Heart right ventricle (tissue), 16 donors: ENCODE measurements around the gene KCNA10. TPM values are rescaled to one million over a fixed set of nuclear protein-coding genes. Genes with fewer than 3 reads are reported as not detected.

ENCODE experiments used
- ATAC-seq, 8 donors: fragments of 200-7000 bp; cut with Tn5 transposase; one replicate each; pipeline ENCODE4 v1.9.1; 2020; ENCODE audit warnings: mild to moderate bottlenecking in 8 of 8, moderate library complexity in 8 of 8, moderate number of reproducible peaks in 1 of 8
- DNase-seq, 2 donors: peaks; one replicate each; pipeline ENCODE4 v3.0.0-alpha.2; 2020
- H3K27ac ChIP-seq, 10 donors: fragments of 200-600 bp; sonication (generic) in 2 of 10; one replicate each; pipeline versions ENCODE4 v1.5.0 to v1.8.0; 2020 to 2022; ENCODE audit warnings: mild to moderate bottlenecking in 3 of 10
- H3K27me3 ChIP-seq, 7 donors: fragments of 200-600 bp; one replicate each; pipeline ENCODE4 v1.8.0; 2021 to 2022; ENCODE audit warnings: mild to moderate bottlenecking in 2 of 7
- H3K36me3 ChIP-seq, 9 donors: fragments of 200-600 bp; sonication (generic) in 1 of 9; one replicate each; pipeline versions ENCODE4 v1.5.0 to v1.8.0; 2020 to 2022; ENCODE audit warnings: mild to moderate bottlenecking in 2 of 9
- H3K4me1 ChIP-seq, 9 donors: fragments of 200-600 bp; sonication (generic) in 1 of 9; one replicate each; pipeline versions ENCODE4 v1.5.0 to v1.8.0; 2020 to 2022; ENCODE audit warnings: mild to moderate bottlenecking in 4 of 9
- H3K4me3 ChIP-seq, 10 donors: fragments of 200-600 bp; sonication (generic) in 2 of 10; one replicate each; pipeline versions ENCODE4 v1.5.0 to v1.8.0; 2020 to 2022; ENCODE audit warnings: mild to moderate bottlenecking in 7 of 10, moderate library complexity in 2 of 10
- H3K9me3 ChIP-seq, 11 donors: fragments of 200-600 bp in 10 of 11; sonication (generic) in 2 of 11; one replicate each; pipeline versions ENCODE4 v1.5.0 to v1.8.0; 2013 to 2022; ENCODE audit warnings: mild to moderate bottlenecking in 2 of 11, control low read depth in 1 of 11, moderate library complexity in 1 of 11
- WGBS, 2 donors: extraction: QIAGEN DNeasy Blood & Tissue Kit; methylation state at CpG; one replicate each; pipeline ENCODE4 v1.1.7; 2013; ENCODE audit warnings: inconsistent platforms in 1 of 2; 5-methylcytosine and 5-hydroxymethylcytosine counted together
- intact Hi-C, 10 donors: fragments of 100-400 bp; cut with DNase I; formaldehyde crosslinking; loops; one replicate each; pipeline versions ENCODE4 v1.11.1 to v1.14.2; 2022
- polyA plus RNA-seq, 2 donors: library from polyadenylated mRNA; stranded (reverse); fragments of 200-250 nt; gene quantifications; one replicate each; pipeline ENCODE4 v1.2.3, GENCODE V29; 2013
- total RNA-seq, 10 donors: library from RNA; stranded (reverse); fragmentation: NEBNext Ultra II Directional in 3 of 10; extraction: Animal tissue kit (Norgen Biotek cat#: 25700) in 3 of 10; gene quantifications; one replicate each; pipeline versions ENCODE4 v1.2.1 to v1.2.4, GENCODE V29; 2021 to 2023
- TF ChIP-seq, protein P1 (sequence below), 9 donors: fragments of 200-600 bp; sonication (generic) in 2 of 9; IDR thresholded peaks; one replicate each; pipeline versions ENCODE4 v1.5.0 to v1.8.0; 2021 to 2022; ENCODE audit warnings: antibody characterized with exemption in 9 of 9, mild to moderate bottlenecking in 5 of 9, moderate library complexity in 1 of 9
- donor health status: Arrhythmogenic right ventricular cardiomyopathy.
- donor health status: ischemic (EF 13 %, LVEDD 7.1; RV severe dilation, severe dysfunction).
- donor health status: healthy with polysubstance abuse.
- donor health status: DM: no; HTN: yes; CAD: no.
- donor health status: DM: no; HTN: no; CAD: no.
- donor health status: ischemic (EF 25% LVEDD 6.9; RV normal size, moderate dysfunction).
- donor health status: ischemic (EF 25% LVEDD 5.7; RV mildly dilated, moderate dysfunction).
- donor health status: healthy.
- donor health status: DM: yes; HTN: yes; CAD: no.
- donor health status: Ischemic cardiomyopathy.
- donor health status: ischemic (EF 35%, LVEDD 5.7; RV mildly dilated, moderate dysfunction).
- donor health status: nonischemic (EF 11% LVEDD 7.7; RV severe dilation, severe dysfunction).
- donor health status: DM: yes; HTN: yes; CAD: no.
- donor health status: PGD.
- donor health status: ischemic (EF 29% LVEDD 5.4; RV normal size, mild dysfunction).
- donor health status: nonischemic (EF 23%, LVEDD 6.1; RV moderate dilation, normal function).

Gene KCNA10
- total and polyA plus RNA-seq, 12 donors = not detected

- Histone ChIP-seq H3K36me3 (no peaks in the 10 kb centered on the region), H3K27me3 (peaks cover 0 to 19% (median 10%) of the 10 kb centered on the region in 7 donors), H3K4me1 (peaks cover 0 to 5% (median 0%) of the 10 kb centered on the region in 9 donors), H3K9me3 (no peaks in the 10 kb centered on the region), H3K4me3 (no peak overlapping the region), H3K27ac (no peak overlapping the region)
- no peak for ATAC-seq
- 83 to 85% methylated on average over 7 of the region's 7 CpGs for WGBS, 2 donors
- intact Hi-C loops = no loop called here
- no peak for DNase-seq
- TF ChIP-seq, protein P1, sequence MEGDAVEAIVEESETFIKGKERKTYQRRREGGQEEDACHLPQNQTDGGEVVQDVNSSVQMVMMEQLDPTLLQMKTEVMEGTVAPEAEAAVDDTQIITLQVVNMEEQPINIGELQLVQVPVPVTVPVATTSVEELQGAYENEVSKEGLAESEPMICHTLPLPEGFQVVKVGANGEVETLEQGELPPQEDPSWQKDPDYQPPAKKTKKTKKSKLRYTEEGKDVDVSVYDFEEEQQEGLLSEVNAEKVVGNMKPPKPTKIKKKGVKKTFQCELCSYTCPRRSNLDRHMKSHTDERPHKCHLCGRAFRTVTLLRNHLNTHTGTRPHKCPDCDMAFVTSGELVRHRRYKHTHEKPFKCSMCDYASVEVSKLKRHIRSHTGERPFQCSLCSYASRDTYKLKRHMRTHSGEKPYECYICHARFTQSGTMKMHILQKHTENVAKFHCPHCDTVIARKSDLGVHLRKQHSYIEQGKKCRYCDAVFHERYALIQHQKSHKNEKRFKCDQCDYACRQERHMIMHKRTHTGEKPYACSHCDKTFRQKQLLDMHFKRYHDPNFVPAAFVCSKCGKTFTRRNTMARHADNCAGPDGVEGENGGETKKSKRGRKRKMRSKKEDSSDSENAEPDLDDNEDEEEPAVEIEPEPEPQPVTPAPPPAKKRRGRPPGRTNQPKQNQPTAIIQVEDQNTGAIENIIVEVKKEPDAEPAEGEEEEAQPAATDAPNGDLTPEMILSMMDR (IDR thresholded peaks at IDR 0.05) = no peak
Measured at GRCh38 chr1:110561596-110561995, 42.6 kb upstream of the KCNA10 start.

- Histone ChIP-seq H3K9me3 (no peaks in the 10 kb centered on the region), H3K36me3 (no peaks in the 10 kb centered on the region), H3K4me1 (peaks cover 0 to 24% (median 12%) of the 10 kb centered on the region in 9 donors), H3K27ac (no peak overlapping the region), H3K27me3 (peaks cover 0 to 43% (median 17%) of the 10 kb centered on the region in 7 donors), H3K4me3 (no peak overlapping the region)
- ATAC-seq (no peak), DNase-seq (no peak)
- WGBS, 2 donors = 62 to 66% methylated on average over 4 of the region's 4 CpGs
- TF ChIP-seq, protein P1 (IDR thresholded peaks at IDR 0.05) = no peak
- intact Hi-C loops = loop anchor here in 7 of 10 donors (5.0 to 10.0 kb wide), 5 partner anchors 53 to 226 kb away; no protein-coding TSS in a partner anchor
Measured at GRCh38 chr1:110559157-110559556, 40.2 kb upstream of the KCNA10 start.

DNA sequence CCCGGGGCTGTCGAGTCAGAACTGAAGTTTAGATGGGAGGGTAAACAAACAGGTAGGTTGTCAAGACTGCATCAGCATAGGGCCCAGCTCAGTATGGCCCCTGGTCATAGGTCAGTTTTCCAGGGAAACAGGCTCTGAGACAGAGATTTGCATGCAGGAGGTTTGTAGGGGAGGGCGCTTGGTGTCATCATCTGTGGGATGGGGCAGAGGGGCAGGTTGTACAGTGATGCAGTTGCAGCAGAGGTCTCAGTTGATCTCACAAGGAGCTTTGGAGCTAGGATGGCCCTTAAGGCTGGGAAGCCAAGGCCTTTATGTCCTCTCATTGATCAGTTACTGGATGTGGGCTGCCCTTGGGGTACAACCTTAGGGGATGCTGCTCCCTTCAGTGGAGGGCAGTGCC lies 38.5 kb upstream of the KCNA10 start:
- intact Hi-C loops = loop anchor here in 7 of 10 donors (5.0 to 10.0 kb wide), 5 partner anchors 55 to 227 kb away; no protein-coding TSS in a partner anchor
- Histone ChIP-seq H3K9me3 (no peaks in the 10 kb centered on the region), H3K4me1 (peaks cover 0 to 24% (median 12%) of the 10 kb centered on the region in 9 donors), H3K27ac (no peak overlapping the region), H3K36me3 (no peaks in the 10 kb centered on the region), H3K27me3 (peaks cover 0 to 54% (median 20%) of the 10 kb centered on the region in 7 donors), H3K4me3 (no peak overlapping the region)
- WGBS, 2 donors = 60 to 72% methylated on average over 3 of the region's 3 CpGs
- DNase-seq (no peak), ATAC-seq (no peak)
- TF ChIP-seq, protein P1 (IDR thresholded peaks at IDR 0.05) = no peak

DNA sequence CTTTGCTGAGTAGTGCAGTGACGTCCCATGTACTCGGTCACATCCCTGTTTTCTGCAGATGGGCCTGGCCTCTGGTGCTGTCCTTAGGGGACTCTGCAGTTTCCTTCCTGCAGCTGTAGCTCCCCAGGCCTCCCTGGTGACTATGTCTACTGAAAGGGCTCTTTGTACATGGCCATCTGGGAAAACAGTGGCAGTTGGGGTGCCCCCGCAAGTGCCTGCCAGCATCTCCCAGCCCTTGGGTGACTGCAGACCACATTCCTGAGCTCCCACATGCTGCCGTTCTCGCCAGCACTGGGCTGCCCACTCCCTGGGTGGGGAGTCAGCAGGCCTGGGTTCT lies 37.5 kb upstream of the KCNA10 start:
- ATAC-seq (peak in 6 of 8 donors; percentile 62 to 84 (median 70)), DNase-seq (peak in 1 of 2 donors; percentile 23)
- TF ChIP-seq, protein P1 (IDR thresholded peaks at IDR 0.05) = no peak
- intact Hi-C loops = loop anchor here in 7 of 10 donors (5.0 to 10.0 kb wide), 5 partner anchors 56 to 228 kb away; no protein-coding TSS in a partner anchor
- no peak overlapping the region for H3K4me3 ChIP-seq
- 32 to 33% methylated on average over 5 of the region's 5 CpGs for WGBS, 2 donors
- no peaks in the 10 kb centered on the region for H3K9me3 ChIP-seq
- H3K27me3 ChIP-seq = peaks cover 0 to 56% (median 30%) of the 10 kb centered on the region in 7 donors
- no peaks in the 10 kb centered on the region for H3K36me3 ChIP-seq
- peaks cover 0 to 24% (median 12%) of the 10 kb centered on the region in 9 donors for H3K4me1 ChIP-seq
- H3K27ac ChIP-seq = peak overlapping the region in 2 of 10 donors; percentile 15 to 26
